Stimulated activated CD8-positive, alpha-beta memory T cell treated with anti-CD3 and anti-CD28 coated beads, Interleukin-4, amount 100 ng/mL, for 4 hours (primary cell): Measurements from ENCODE around the gene EPHA5.

Experiments used
- DNase-seq, 2 donors: peaks; one replicate each; pipeline ENCODE4 v3.0.0-alpha.2; 2020; ENCODE audit warnings: low read depth in 2 of 2, low spot score in 1 of 2

EPHA5 gene

GRCh38 chr4:65635051-65635821 lies 35.1 kb downstream of the EPHA5 start:
- no peak for DNase-seq

- DNase-seq: no peak
These were observed 45.6 kb downstream of the EPHA5 start for GRCh38 chr4:65624651-65625050.

GRCh38 chr4:65623506-65623905 lies 46.8 kb downstream of the EPHA5 start:
- DNase-seq: no peak

- DNase-seq: no peak
These were observed 52.9 kb downstream of the EPHA5 start for GRCh38 chr4:65617416-65617815.

- DNase-seq: no peak
These were observed 65.8 kb downstream of the EPHA5 start for GRCh38 chr4:65604515-65604914.

- no peak for DNase-seq
These were observed 69.6 kb downstream of the EPHA5 start for GRCh38 chr4:65600656-65601055.

- DNase-seq: no peak
These were observed 70.9 kb downstream of the EPHA5 start for GRCh38 chr4:65599340-65599739.

GRCh38 chr4:65597697-65598096 lies 72.6 kb downstream of the EPHA5 start:
- DNase-seq: no peak

GRCh38 chr4:65592089-65592488 lies 78.2 kb downstream of the EPHA5 start:
- no peak for DNase-seq

GRCh38 chr4:65589921-65590320 lies 80.4 kb downstream of the EPHA5 start:
- no peak for DNase-seq

GRCh38 chr4:65589331-65589730 lies 81.0 kb downstream of the EPHA5 start:
- DNase-seq: no peak

GRCh38 chr4:65580551-65580950 lies 89.7 kb downstream of the EPHA5 start:
- DNase-seq: no peak

GRCh38 chr4:65566473-65566872 lies 103.8 kb downstream of the EPHA5 start:
- no peak for DNase-seq

GRCh38 chr4:65561164-65561563 lies 109.1 kb downstream of the EPHA5 start:
- DNase-seq: no peak

- DNase-seq: no peak
These were observed 111.0 kb downstream of the EPHA5 start for GRCh38 chr4:65559270-65559669.

- DNase-seq: no peak
These were observed 118.2 kb downstream of the EPHA5 start for GRCh38 chr4:65552057-65552456.

GRCh38 chr4:65550500-65550899 lies 119.8 kb downstream of the EPHA5 start:
- no peak for DNase-seq

- DNase-seq: no peak
These were observed 123.3 kb downstream of the EPHA5 start for GRCh38 chr4:65546882-65547416.

- DNase-seq: no peak
These were observed 131.7 kb downstream of the EPHA5 start for GRCh38 chr4:65538571-65538970.

- no peak for DNase-seq
These were observed 135.2 kb downstream of the EPHA5 start for GRCh38 chr4:65535113-65535512.

- DNase-seq: no peak
These were observed 148.6 kb downstream of the EPHA5 start for GRCh38 chr4:65521666-65522065.

GRCh38 chr4:65515646-65516045 lies 154.6 kb downstream of the EPHA5 start:
- no peak for DNase-seq

- no peak for DNase-seq
These were observed 159.3 kb downstream of the EPHA5 start for GRCh38 chr4:65510976-65511375.
